KMS-11 (cell line): ENCODE results near the gene ACTN2.

Experiments
- H2AFZ ChIP-seq: fragments of 200-600 bp; sonication (generic); 2 replicates; pipeline ENCODE4 v1.6.1; 2016; ENCODE audit warnings: antibody characterized with exemption, mixed run types, low read depth
- H3K27ac ChIP-seq: fragments of 200-600 bp; sonication (generic); 2 replicates; pipeline ENCODE4 v1.6.1; 2016; ENCODE audit warnings: mild to moderate bottlenecking, mixed run types
- H3K27me3 ChIP-seq: fragments of 200-600 bp; sonication (generic); 2 replicates; pipeline ENCODE4 v1.6.1; 2017; ENCODE audit warnings: mild to moderate bottlenecking, low read depth, mixed run types, moderate library complexity; ENCODE audit not compliant: insufficient read depth
- H3K36me3 ChIP-seq: fragments of 200-600 bp; sonication (generic); 2 replicates; pipeline ENCODE4 v1.6.1; 2017; ENCODE audit warnings: mild to moderate bottlenecking, mixed run types; ENCODE audit not compliant: insufficient read depth
- H3K4me1 ChIP-seq: fragments of 200-600 bp; sonication (generic); 2 replicates; pipeline ENCODE4 v1.6.1; 2016; ENCODE audit warnings: mild to moderate bottlenecking, low read depth, mixed run types; ENCODE audit not compliant: poor library complexity, severe bottlenecking
- H3K4me2 ChIP-seq: fragments of 200-600 bp; sonication (generic); 2 replicates; pipeline ENCODE4 v1.7.0; 2016; ENCODE audit warnings: mild to moderate bottlenecking, mixed run types
- H3K4me3 ChIP-seq: fragments of 200-600 bp; sonication (generic); IDR thresholded peaks from 2 replicates; pipeline ENCODE4 v1.6.1; 2017; ENCODE audit warnings: low read depth, low read length, mixed read lengths; ENCODE audit not compliant: insufficient read depth
- H3K79me2 ChIP-seq: fragments of 200-600 bp; sonication (generic); 2 replicates; pipeline ENCODE4 v1.6.1; 2016; ENCODE audit warnings: low read depth, mixed run types; ENCODE audit not compliant: insufficient read depth
- H3K9ac ChIP-seq: fragments of 200-600 bp; sonication (generic); 2 replicates; pipeline ENCODE4 v1.6.1; 2016; ENCODE audit warnings: mild to moderate bottlenecking, mixed run types
- H4K20me1 ChIP-seq: fragments of 200-600 bp; sonication (generic); 2 replicates; pipeline ENCODE4 v1.6.1; 2016; ENCODE audit warnings: mild to moderate bottlenecking, mixed run types; ENCODE audit not compliant: insufficient read depth
- CTCF ChIP-seq: fragments of 200-600 bp; sonication (generic); conservative IDR thresholded peaks from 2 replicates; pipeline ENCODE4 v1.6.1; 2017; ENCODE audit warnings: low read depth, mild to moderate bottlenecking, antibody characterized with exemption, low read length, moderate library complexity, mixed read lengths

The ACTN2 gene

GRCh38 chr1:236800623-236801022 lies 114.3 kb downstream of the ACTN2 start:
- Histone ChIP-seq H2AFZ (no peak overlapping the region), H3K4me1 (peaks cover 15% of the 10 kb centered on the region), H3K27me3 (no peaks in the 10 kb centered on the region), H4K20me1 (no peaks in the 10 kb centered on the region; the same call in 1 of the 2 replicates), H3K4me2 (no peak overlapping the region), H3K79me2 (peaks cover 65% of the 10 kb centered on the region), H3K36me3 (no peaks in the 10 kb centered on the region), H3K27ac (no peak overlapping the region), H3K4me3 (no peak overlapping the region), H3K9ac (no peak overlapping the region)
- no peak for TF ChIP-seq CTCF

- Histone ChIP-seq H2AFZ (no peak overlapping the region), H3K4me2 (no peak overlapping the region), H3K4me1 (peaks cover 8% of the 10 kb centered on the region), H4K20me1 (no peaks in the 10 kb centered on the region), H3K79me2 (peaks cover 52% of the 10 kb centered on the region), H3K9ac (no peak overlapping the region), H3K27me3 (no peaks in the 10 kb centered on the region), H3K36me3 (no peaks in the 10 kb centered on the region), H3K4me3 (no peak overlapping the region), H3K27ac (no peak overlapping the region)
- TF ChIP-seq CTCF = no peak
These were observed 116.0 kb downstream of the ACTN2 start for GRCh38 chr1:236802264-236802663.

- TF ChIP-seq CTCF = no peak
- H4K20me1 ChIP-seq = no peaks in the 10 kb centered on the region
These were observed 120.3 kb downstream of the ACTN2 start for GRCh38 chr1:236806634-236807033.

GRCh38 chr1:236808005-236808404 lies 121.7 kb downstream of the ACTN2 start:
- Histone ChIP-seq H3K4me1 (no peaks in the 10 kb centered on the region), H3K27ac (no peak overlapping the region), H3K4me3 (no peak overlapping the region), H3K4me2 (no peak overlapping the region), H3K79me2 (no peaks in the 10 kb centered on the region), H2AFZ (no peak overlapping the region), H3K36me3 (no peaks in the 10 kb centered on the region), H3K27me3 (no peaks in the 10 kb centered on the region), H3K9ac (no peak overlapping the region), H4K20me1 (no peaks in the 10 kb centered on the region)
- no peak for TF ChIP-seq CTCF

More at GRCh38 chr1:236806634-236807033, 120.3 kb downstream of the ACTN2 start:
- H3K79me2 ChIP-seq = peaks cover 11% of the 10 kb centered on the region; the same call in 1 of the 2 replicates
- no peaks in the 10 kb centered on the region for H3K36me3 ChIP-seq
- no peak overlapping the region for H3K4me2 ChIP-seq
- H3K9ac ChIP-seq = no peak overlapping the region
- no peaks in the 10 kb centered on the region for H3K27me3 ChIP-seq
- H3K4me1 ChIP-seq = no peaks in the 10 kb centered on the region
- no peak overlapping the region for H3K27ac ChIP-seq
- H2AFZ ChIP-seq = no peak overlapping the region
- no peak overlapping the region for H3K4me3 ChIP-seq
